ENCODE data around the gene FNBP1L. TPM values are rescaled to one million over a fixed set of nuclear protein-coding genes. Genes with fewer than 3 reads are reported as not detected.

FNBP1L gene
- total RNA-seq, 1 experiment from 2014 or later: 119 TPM

GRCh38 chr1:93596329-93597089, 148.6 kb downstream of the FNBP1L start:
- Histone ChIP-seq H3K4me1 (ENCODE audit: insufficient read depth, low read length) (peaks cover 17% of the 10 kb centered on the region), H2AK5ac (ENCODE audit: insufficient read length, low read length) (no peak overlapping the region), H3K23me2 (ENCODE audit: insufficient read length, low read depth, low read length, poor library complexity, severe bottlenecking) (no peaks in the 10 kb centered on the region), H2BK20ac (ENCODE audit: low read depth, low read length, poor library complexity, severe bottlenecking) (no peak overlapping the region), H4K91ac (ENCODE audit: insufficient read length, low read depth, low read length) (no peak overlapping the region), H4K20me1 (ENCODE audit: control insufficient read depth, insufficient read depth, insufficient read length) (no peaks in the 10 kb centered on the region), H3K4me2 (ENCODE audit: insufficient read depth, insufficient read length, low read length) (no peak overlapping the region), H3K18ac (ENCODE audit: insufficient read length, low read depth, low read length) (no peak overlapping the region), H3K27me3 (ENCODE audit: insufficient read depth, low read length) (no peaks in the 10 kb centered on the region), H2BK5ac (ENCODE audit: insufficient read length, low read length) (no peak overlapping the region), H4K5ac (ENCODE audit: insufficient read length, low read depth, low read length) (no peak overlapping the region), H3K23ac (ENCODE audit: insufficient read length, low read depth, low read length) (no peak overlapping the region), H2BK15ac (ENCODE audit: low read depth, low read length) (no peak overlapping the region), H3K9ac (ENCODE audit: extremely low read depth, insufficient read length, low read length) (no peak overlapping the region), H3T11ph (ENCODE audit: low read length) (no peak overlapping the region), H3K4ac (ENCODE audit: low read depth, low read length) (no peak overlapping the region), H4K8ac (replicated peaks; ENCODE audit: insufficient read length, low read depth, low read length) (no peak overlapping the region), H3K56ac (ENCODE audit: insufficient read length, low read depth, low read length) (no peak overlapping the region), H3K9me3 (ENCODE audit: control insufficient read depth, low read depth, low read length) (no peaks in the 10 kb centered on the region), H3K79me2 (ENCODE audit: insufficient read depth, low read length) (no peaks in the 10 kb centered on the region), H3K79me1 (ENCODE audit: insufficient read depth, low read depth, low read length, poor library complexity, severe bottlenecking) (no peaks in the 10 kb centered on the region), H3K14ac (ENCODE audit: insufficient read depth, low read length) (no peak overlapping the region), H2AFZ (ENCODE audit: low read length) (no peak overlapping the region), H2BK120ac (ENCODE audit: low read depth, low read length, poor library complexity, severe bottlenecking) (no peak overlapping the region), H2BK12ac (ENCODE audit: insufficient read length, low read depth, low read length) (no peak overlapping the region), H3K27ac (ENCODE audit: insufficient read length, low read depth, low read length) (no peak overlapping the region)
- TF ChIP-seq CTCF (conservative IDR thresholded peaks at IDR 0.05): no peak
- Mint-ChIP-seq H3K36me3 (ENCODE audit: insufficient read depth in 1 of 3, low read depth in 3 of 3) (peaks cover 0 to 5% (median 3%) of the 10 kb centered on the region in 3 experiments; a peak in 5 of 7 replicates), H3K4me3 (no peak overlapping the region), H3K27me3 (ENCODE audit: low read depth) (no peaks in the 10 kb centered on the region), H3K27ac (no peak overlapping the region), H3K4me1 (peaks cover 44 to 56% of the 10 kb centered on the region in 2 experiments), H3K9me3 (no peaks in the 10 kb centered on the region; a peak in 1 of 5 replicates)
- DNase-seq: no peak
- no CpG with 5 or more reads among the region's 4 CpGs for WGBS (ENCODE audit: extremely low coverage, insufficient read length, low lambda C conversion rate)
